Body of pancreas (tissue), 4 donors: ENCODE measurements around the gene FAM83B.

Experiments used
- POLR2A ChIP-seq, 3 donors: fragments of 450-650 bp; IDR thresholded peaks; one replicate each; pipeline ENCODE4 v1.6.1; 2016; ENCODE audit warnings: antibody characterized with exemption in 3 of 3, mild to moderate bottlenecking in 2 of 3
- TF ChIP-seq, protein P1 (sequence below), 7 experiments: fragments of 450-650 bp in 4 of 7; fragments of 200-600 bp in 3 of 7; sonication (generic) in 3 of 7; IDR thresholded peaks; one replicate each; pipeline ENCODE4 v1.5.1; 2016 to 2019; ENCODE audit warnings: antibody characterized with exemption in 7 of 7

DNA sequence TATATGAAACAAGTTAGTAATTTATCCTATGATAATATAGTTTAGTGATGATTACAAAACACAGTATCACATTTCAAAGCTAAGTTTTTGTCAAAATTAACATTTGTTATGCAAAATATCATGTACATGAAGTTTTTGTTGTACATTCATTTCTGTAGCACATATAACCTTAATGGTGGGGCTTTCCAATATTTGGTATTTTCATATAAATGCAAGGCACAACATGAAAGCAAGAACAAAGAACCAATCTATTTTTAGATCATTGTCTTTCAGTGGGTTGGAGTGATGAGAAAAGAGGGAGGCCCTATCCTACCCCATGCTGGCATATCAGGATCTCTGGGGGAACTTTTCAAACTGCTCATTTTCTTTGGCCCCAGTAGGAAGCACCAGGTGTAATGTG lies 53.4 kb downstream of the FAM83B start:
- TF ChIP-seq, protein P1, sequence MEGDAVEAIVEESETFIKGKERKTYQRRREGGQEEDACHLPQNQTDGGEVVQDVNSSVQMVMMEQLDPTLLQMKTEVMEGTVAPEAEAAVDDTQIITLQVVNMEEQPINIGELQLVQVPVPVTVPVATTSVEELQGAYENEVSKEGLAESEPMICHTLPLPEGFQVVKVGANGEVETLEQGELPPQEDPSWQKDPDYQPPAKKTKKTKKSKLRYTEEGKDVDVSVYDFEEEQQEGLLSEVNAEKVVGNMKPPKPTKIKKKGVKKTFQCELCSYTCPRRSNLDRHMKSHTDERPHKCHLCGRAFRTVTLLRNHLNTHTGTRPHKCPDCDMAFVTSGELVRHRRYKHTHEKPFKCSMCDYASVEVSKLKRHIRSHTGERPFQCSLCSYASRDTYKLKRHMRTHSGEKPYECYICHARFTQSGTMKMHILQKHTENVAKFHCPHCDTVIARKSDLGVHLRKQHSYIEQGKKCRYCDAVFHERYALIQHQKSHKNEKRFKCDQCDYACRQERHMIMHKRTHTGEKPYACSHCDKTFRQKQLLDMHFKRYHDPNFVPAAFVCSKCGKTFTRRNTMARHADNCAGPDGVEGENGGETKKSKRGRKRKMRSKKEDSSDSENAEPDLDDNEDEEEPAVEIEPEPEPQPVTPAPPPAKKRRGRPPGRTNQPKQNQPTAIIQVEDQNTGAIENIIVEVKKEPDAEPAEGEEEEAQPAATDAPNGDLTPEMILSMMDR (IDR thresholded peaks at IDR 0.05), result no peak
- TF ChIP-seq POLR2A (IDR thresholded peaks at IDR 0.05), result no peak
